H9 (cell line): ENCODE results near the gene DUOXA2. TPM values are rescaled to one million over a fixed set of nuclear protein-coding genes. Genes with fewer than 3 reads are reported as not detected.

Experiments used
- DNase-seq: peaks from one replicate; pipeline ENCODE4 v3.0.0-alpha.2; 2017
- H2AFZ ChIP-seq: one replicate; pipeline ENCODE4 v1.6.1; 2013; ENCODE audit warnings: mild to moderate bottlenecking, low read length, control low read depth, moderate library complexity
- H2AK5ac ChIP-seq: 2 replicates; pipeline ENCODE4 v1.6.1; 2013; ENCODE audit warnings: low read length, control low read depth, mixed read lengths; ENCODE audit not compliant: insufficient read length
- H2BK120ac ChIP-seq: one replicate; pipeline ENCODE4 v1.6.1; 2013; ENCODE audit warnings: low read depth, mild to moderate bottlenecking, low read length, control low read depth, inconsistent platforms; ENCODE audit not compliant: poor library complexity, severe bottlenecking
- H2BK12ac ChIP-seq: 2 replicates; pipeline ENCODE4 v1.6.1; 2013; ENCODE audit warnings: low read length, control low read depth, mixed read lengths, low read depth; ENCODE audit not compliant: insufficient read length
- H2BK15ac ChIP-seq: 2 replicates; pipeline ENCODE4 v1.6.1; 2013; ENCODE audit warnings: low read depth, low read length, control low read depth
- H2BK20ac ChIP-seq: one replicate; pipeline ENCODE4 v1.6.1; 2013; ENCODE audit warnings: low read depth, mild to moderate bottlenecking, low read length, control low read depth, inconsistent platforms; ENCODE audit not compliant: poor library complexity, severe bottlenecking
- H2BK5ac ChIP-seq: 2 replicates; pipeline ENCODE4 v1.6.1; 2013; ENCODE audit warnings: low read length, control low read depth, mixed read lengths; ENCODE audit not compliant: insufficient read length
- H3K14ac ChIP-seq: 2 replicates; pipeline ENCODE4 v1.6.1; 2013; ENCODE audit warnings: low read length, control low read depth; ENCODE audit not compliant: insufficient read depth
- H3K18ac ChIP-seq: 2 replicates; pipeline ENCODE4 v1.6.1; 2013; ENCODE audit warnings: low read depth, mild to moderate bottlenecking, mixed read lengths, low read length, control low read depth; ENCODE audit not compliant: insufficient read length
- H3K23ac ChIP-seq: 2 replicates; pipeline ENCODE4 v1.6.1; 2013; ENCODE audit warnings: low read length, control low read depth, mixed read lengths, low read depth; ENCODE audit not compliant: insufficient read length
- H3K23me2 ChIP-seq: 2 replicates; pipeline ENCODE4 v1.6.1; 2013; ENCODE audit warnings: low read depth, mild to moderate bottlenecking, mixed read lengths, low read length, control low read depth; ENCODE audit not compliant: insufficient read length, poor library complexity, severe bottlenecking
- H3K27ac ChIP-seq: 2 replicates; pipeline ENCODE4 v1.5.1; 2013; ENCODE audit warnings: low read length, control low read depth, mixed read lengths, low read depth; ENCODE audit not compliant: insufficient read length
- H3K27me3 ChIP-seq: 2 replicates; pipeline ENCODE4 v1.6.1; 2013; ENCODE audit warnings: low read length, control low read depth, inconsistent platforms; ENCODE audit not compliant: insufficient read depth
- H3K4ac ChIP-seq: 2 replicates; pipeline ENCODE4 v1.6.1; 2013; ENCODE audit warnings: low read depth, mild to moderate bottlenecking, control low read depth, inconsistent platforms, low read length, moderate library complexity
- H3K4me1 ChIP-seq: 2 replicates; pipeline ENCODE4 v1.6.1; 2013; ENCODE audit warnings: low read length, control low read depth, inconsistent platforms; ENCODE audit not compliant: insufficient read depth
- H3K4me2 ChIP-seq: 2 replicates; pipeline ENCODE4 v1.6.1; 2013; ENCODE audit warnings: low read length, control low read depth, mixed read lengths; ENCODE audit not compliant: insufficient read length, insufficient read depth
- H3K56ac ChIP-seq: 2 replicates; pipeline ENCODE4 v1.6.1; 2013; ENCODE audit warnings: low read depth, mild to moderate bottlenecking, mixed read lengths, low read length, control low read depth; ENCODE audit not compliant: insufficient read length
- H3K79me1 ChIP-seq: 2 replicates; pipeline ENCODE4 v1.6.1; 2013; ENCODE audit warnings: low read depth, mild to moderate bottlenecking, moderate library complexity, low read length, control low read depth, inconsistent platforms; ENCODE audit not compliant: insufficient read depth, poor library complexity, severe bottlenecking
- H3K79me2 ChIP-seq: 2 replicates; pipeline ENCODE4 v1.6.1; 2013; ENCODE audit warnings: low read length, control low read depth, inconsistent platforms; ENCODE audit not compliant: insufficient read depth
- H3K9ac ChIP-seq: 2 replicates; pipeline ENCODE4 v1.6.1; 2013; ENCODE audit warnings: low read length, control low read depth, mixed read lengths; ENCODE audit not compliant: insufficient read length; ENCODE audit errors: extremely low read depth
- H3K9me3 ChIP-seq: one replicate; pipeline ENCODE4 v1.6.1; 2013; ENCODE audit warnings: low read depth, low read length, inconsistent platforms; ENCODE audit not compliant: control insufficient read depth
- H3T11ph ChIP-seq: one replicate; pipeline ENCODE4 v1.6.1; 2013; ENCODE audit warnings: mild to moderate bottlenecking, low read length, control low read depth, inconsistent platforms
- H4K20me1 ChIP-seq: one replicate; pipeline ENCODE4 v1.6.1; 2013; ENCODE audit not compliant: control insufficient read depth, insufficient read length, insufficient read depth
- H4K5ac ChIP-seq: 2 replicates; pipeline ENCODE4 v1.6.1; 2013; ENCODE audit warnings: low read depth, mild to moderate bottlenecking, mixed read lengths, low read length, control low read depth; ENCODE audit not compliant: insufficient read length
- H4K8ac ChIP-seq: replicated peaks from 2 replicates; pipeline ENCODE4 v1.6.1; 2013; ENCODE audit warnings: low read length, control low read depth, mixed read lengths, low read depth; ENCODE audit not compliant: insufficient read length
- H4K91ac ChIP-seq: 2 replicates; pipeline ENCODE4 v1.6.1; 2013; ENCODE audit warnings: low read depth, mild to moderate bottlenecking, moderate library complexity, mixed read lengths, low read length, control low read depth; ENCODE audit not compliant: insufficient read length
- H3K27ac Mint-ChIP-seq, 3 experiments: 2 replicates in 2 of 3; 3 replicates in 1 of 3; pipeline ENCODE4 v1.8.0; 2020 to 2021; ENCODE audit warnings: mixed read lengths in 3 of 3, mild to moderate bottlenecking in 1 of 3, moderate library complexity in 1 of 3
- H3K27me3 Mint-ChIP-seq: 2 replicates; pipeline ENCODE4 v1.8.0; 2021; ENCODE audit warnings: low read depth, mild to moderate bottlenecking, moderate library complexity, mixed read lengths
- H3K36me3 Mint-ChIP-seq, 3 experiments: 2 replicates in 2 of 3; 3 replicates in 1 of 3; pipeline ENCODE4 v1.8.0; 2020 to 2021; ENCODE audit warnings: low read depth in 3 of 3, mixed read lengths in 3 of 3; ENCODE audit not compliant: insufficient read depth in 1 of 3
- H3K4me1 Mint-ChIP-seq, 2 experiments: 2 replicates each; pipeline ENCODE4 v1.8.0; 2020; ENCODE audit warnings: mixed read lengths in 2 of 2
- H3K4me3 Mint-ChIP-seq, 2 experiments: 2 replicates in 1 of 2; 3 replicates in 1 of 2; pipeline ENCODE4 v1.8.0; 2020 to 2021; ENCODE audit warnings: mild to moderate bottlenecking in 2 of 2, mixed read lengths in 2 of 2, moderate library complexity in 1 of 2
- H3K9me3 Mint-ChIP-seq, 2 experiments: 2 replicates in 1 of 2; 3 replicates in 1 of 2; pipeline ENCODE4 v1.8.0; 2020; ENCODE audit warnings: mild to moderate bottlenecking in 2 of 2, mixed read lengths in 2 of 2, moderate library complexity in 1 of 2
- WGBS: extraction: QIAGEN DNeasy Blood & Tissue Kit; methylation state at CpG from one replicate; pipeline ENCODE4 v1.1.7; 2013; ENCODE audit warnings: missing lambda C conversion rate, low lambda C conversion rate, mixed read lengths; ENCODE audit not compliant: insufficient read length; ENCODE audit errors: extremely low coverage; 5-methylcytosine and 5-hydroxymethylcytosine counted together
- total RNA-seq: library from RNA; stranded (reverse); gene quantifications from 2 replicates; pipeline ENCODE4 v1.2.1, GENCODE V29; 2021
- TF ChIP-seq, protein P1 (sequence below): fragments of 200-600 bp; sonication (generic); conservative IDR thresholded peaks from 3 replicates; pipeline ENCODE4 v1.8.0; 2021; ENCODE audit warnings: antibody characterized with exemption, mild to moderate bottlenecking

DUOXA2 gene
- total RNA-seq, 1 experiment from 2014 or later, result not detected

GRCh38 chr15:45133561-45133920 is 19.4 kb downstream of the DUOXA2 start:
- Histone ChIP-seq H3K18ac (no peak overlapping the region), H2BK5ac (no peak overlapping the region), H4K8ac (no peak overlapping the region), H3K27ac (no peak overlapping the region), H2BK15ac (no peak overlapping the region), H3K23ac (no peak overlapping the region), H4K20me1 (no peaks in the 10 kb centered on the region), H3K4me2 (no peak overlapping the region), H3K4me1 (no peaks in the 10 kb centered on the region), H2AFZ (no peak overlapping the region), H3K79me1 (no peaks in the 10 kb centered on the region), H3K4ac (no peak overlapping the region), H2AK5ac (no peak overlapping the region), H3K14ac (no peak overlapping the region), H3T11ph (no peak overlapping the region), H3K23me2 (peaks cover 11% of the 10 kb centered on the region), H3K9me3 (no peaks in the 10 kb centered on the region), H3K27me3 (peaks cover 71% of the 10 kb centered on the region), H2BK12ac (no peak overlapping the region), H3K56ac (no peak overlapping the region), H4K5ac (no peak overlapping the region), H3K9ac (no peak overlapping the region), H2BK20ac (no peak overlapping the region), H3K79me2 (no peaks in the 10 kb centered on the region), H2BK120ac (no peak overlapping the region), H4K91ac (no peak overlapping the region)
- Mint-ChIP-seq H3K27ac (no peak overlapping the region), H3K27me3 (peaks cover 86% of the 10 kb centered on the region), H3K36me3 (peaks cover 0 to 1% (median 0%) of the 10 kb centered on the region in 3 experiments; a peak in 1 of 7 replicates), H3K4me3 (no peak overlapping the region), H3K9me3 (no peaks in the 10 kb centered on the region), H3K4me1 (peaks cover 13 to 16% of the 10 kb centered on the region in 2 experiments)
- no peak for DNase-seq
- TF ChIP-seq, protein P1, sequence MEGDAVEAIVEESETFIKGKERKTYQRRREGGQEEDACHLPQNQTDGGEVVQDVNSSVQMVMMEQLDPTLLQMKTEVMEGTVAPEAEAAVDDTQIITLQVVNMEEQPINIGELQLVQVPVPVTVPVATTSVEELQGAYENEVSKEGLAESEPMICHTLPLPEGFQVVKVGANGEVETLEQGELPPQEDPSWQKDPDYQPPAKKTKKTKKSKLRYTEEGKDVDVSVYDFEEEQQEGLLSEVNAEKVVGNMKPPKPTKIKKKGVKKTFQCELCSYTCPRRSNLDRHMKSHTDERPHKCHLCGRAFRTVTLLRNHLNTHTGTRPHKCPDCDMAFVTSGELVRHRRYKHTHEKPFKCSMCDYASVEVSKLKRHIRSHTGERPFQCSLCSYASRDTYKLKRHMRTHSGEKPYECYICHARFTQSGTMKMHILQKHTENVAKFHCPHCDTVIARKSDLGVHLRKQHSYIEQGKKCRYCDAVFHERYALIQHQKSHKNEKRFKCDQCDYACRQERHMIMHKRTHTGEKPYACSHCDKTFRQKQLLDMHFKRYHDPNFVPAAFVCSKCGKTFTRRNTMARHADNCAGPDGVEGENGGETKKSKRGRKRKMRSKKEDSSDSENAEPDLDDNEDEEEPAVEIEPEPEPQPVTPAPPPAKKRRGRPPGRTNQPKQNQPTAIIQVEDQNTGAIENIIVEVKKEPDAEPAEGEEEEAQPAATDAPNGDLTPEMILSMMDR, result no peak
- WGBS, result no CpG with 5 or more reads among the region's 5 CpGs
